Effector memory CD8-positive, alpha-beta T cell (primary cell): ENCODE measurements around the gene COL21A1.

Experiments
- ATAC-seq: fragments of 150-1000 bp; cut with Tn5 transposase; replicated peaks from 2 replicates; pipeline ENCODE4 v1.10.0; 2021; ENCODE audit warnings: mild to moderate bottlenecking, moderate library complexity
- DNase-seq, 3 experiments: peaks; one replicate each; pipeline ENCODE4 v3.0.0; 2021
- H3K27ac Mint-ChIP-seq, 2 donors: one replicate each; pipeline ENCODE4 v1.8.0; 2022; ENCODE audit warnings: mild to moderate bottlenecking in 2 of 2, mixed read lengths in 2 of 2, moderate library complexity in 2 of 2
- H3K27me3 Mint-ChIP-seq, 2 donors: one replicate each; pipeline ENCODE4 v1.8.0; 2022; ENCODE audit warnings: mixed read lengths in 2 of 2
- H3K36me3 Mint-ChIP-seq: one replicate; pipeline ENCODE4 v1.8.0; 2022; ENCODE audit warnings: mild to moderate bottlenecking, moderate library complexity, mixed read lengths; ENCODE audit not compliant: insufficient read depth
- H3K4me1 Mint-ChIP-seq, 2 donors: one replicate each; pipeline ENCODE4 v1.8.0; 2022; ENCODE audit warnings: low read depth in 2 of 2, mixed read lengths in 2 of 2
- H3K4me3 Mint-ChIP-seq, 2 donors: one replicate each; pipeline ENCODE4 v1.8.0; 2022; ENCODE audit warnings: mild to moderate bottlenecking in 2 of 2, mixed read lengths in 2 of 2, moderate library complexity in 2 of 2
- H3K9me3 Mint-ChIP-seq, 2 donors: one replicate each; pipeline ENCODE4 v1.8.0; 2022; ENCODE audit warnings: mixed read lengths in 2 of 2

Gene COL21A1

GRCh38 chr6:56151609-56152224 is 95.7 kb downstream of the COL21A1 start:
- Mint-ChIP-seq H3K4me1 (no peaks in the 10 kb centered on the region), H3K9me3 (peaks cover 11 to 40% of the 10 kb centered on the region in 2 donors), H3K27me3 (no peaks in the 10 kb centered on the region), H3K27ac (no peak overlapping the region), H3K36me3 (no peaks in the 10 kb centered on the region), H3K4me3 (no peak overlapping the region)
- DNase-seq (no peak), ATAC-seq (no peak)

DNA sequence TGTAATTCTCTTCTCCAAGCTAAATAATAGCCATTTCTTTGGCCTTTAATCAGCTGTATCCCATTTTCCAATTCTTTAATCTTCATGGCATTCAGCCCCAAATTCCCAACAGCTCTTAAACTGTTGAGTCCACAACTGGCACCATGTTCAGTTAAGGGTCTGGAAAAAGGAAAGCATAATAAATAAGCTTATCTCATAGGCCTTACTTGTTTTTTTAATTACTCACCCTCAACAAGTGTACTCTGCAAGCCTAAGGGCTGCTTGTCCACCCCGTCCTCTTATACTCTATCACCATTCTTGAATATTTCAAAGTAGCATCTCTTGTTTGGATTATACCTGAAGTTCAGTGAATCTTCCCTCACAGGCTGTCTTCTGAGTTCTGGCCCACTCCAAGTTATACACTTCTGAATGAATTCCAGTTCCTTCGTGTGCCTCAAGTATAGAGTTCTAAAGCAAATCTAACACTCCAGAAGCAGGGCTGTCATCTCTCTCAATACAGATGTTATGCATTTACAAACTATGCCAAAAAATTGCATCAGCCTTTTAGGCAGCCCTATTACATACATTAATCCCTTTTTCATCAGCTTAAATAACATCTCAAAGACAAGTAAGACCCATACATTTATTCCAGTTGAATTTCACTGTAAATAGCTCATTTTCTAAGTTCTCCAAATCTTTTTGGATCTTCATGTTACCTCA is 98.7 kb downstream of the COL21A1 start:
- no peak overlapping the region for H3K4me3 Mint-ChIP-seq
- H3K27me3 Mint-ChIP-seq = no peaks in the 10 kb centered on the region
- no peaks in the 10 kb centered on the region for H3K36me3 Mint-ChIP-seq
- H3K27ac Mint-ChIP-seq = no peak overlapping the region
- H3K4me1 Mint-ChIP-seq = no peaks in the 10 kb centered on the region
- ATAC-seq = no peak
- DNase-seq = no peak
- peaks cover 6 to 33% of the 10 kb centered on the region in 2 donors for H3K9me3 Mint-ChIP-seq

DNA sequence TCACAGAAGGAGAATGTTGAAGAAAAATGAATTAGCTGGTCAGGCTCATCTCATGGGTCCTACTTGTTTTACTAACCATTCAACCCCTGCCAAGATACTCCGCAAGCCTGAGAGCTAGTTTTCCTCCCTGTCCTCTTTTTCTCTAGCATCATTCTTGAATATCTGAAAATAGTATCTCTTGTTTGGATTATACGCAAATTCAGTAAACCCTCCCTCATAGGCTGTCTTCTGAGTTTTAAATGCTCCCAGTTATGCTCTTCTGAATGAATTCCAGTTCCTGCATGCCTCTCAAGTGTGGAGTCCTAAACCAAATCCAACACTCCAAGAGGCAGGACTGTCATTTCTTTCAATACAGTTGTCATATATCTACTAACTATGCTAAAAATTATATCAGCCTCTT is 99.6 kb downstream of the COL21A1 start:
- DNase-seq = no peak
- H3K27ac Mint-ChIP-seq = no peak overlapping the region
- ATAC-seq = no peak

GRCh38 chr6:56146086-56146485 is 101.3 kb downstream of the COL21A1 start:
- H3K36me3 Mint-ChIP-seq = no peaks in the 10 kb centered on the region
- no peak overlapping the region for H3K4me3 Mint-ChIP-seq
- H3K9me3 Mint-ChIP-seq = peaks cover 9 to 32% of the 10 kb centered on the region in 2 donors
- DNase-seq (no peak), ATAC-seq (no peak)
- no peaks in the 10 kb centered on the region for H3K4me1 Mint-ChIP-seq
- no peaks in the 10 kb centered on the region for H3K27me3 Mint-ChIP-seq
- no peak overlapping the region for H3K27ac Mint-ChIP-seq

More for the DNA sequence above, 99.6 kb downstream of the COL21A1 start:
- Mint-ChIP-seq H3K4me1 (no peaks in the 10 kb centered on the region), H3K36me3 (no peaks in the 10 kb centered on the region), H3K4me3 (no peak overlapping the region), H3K9me3 (peaks cover 9 to 32% of the 10 kb centered on the region in 2 donors), H3K27me3 (no peaks in the 10 kb centered on the region)

- H3K27me3 Mint-ChIP-seq = no peaks in the 10 kb centered on the region
- H3K27ac Mint-ChIP-seq = no peak overlapping the region
- peaks cover 9 to 32% of the 10 kb centered on the region in 2 donors for H3K9me3 Mint-ChIP-seq
- H3K36me3 Mint-ChIP-seq = no peaks in the 10 kb centered on the region
- DNase-seq (no peak), ATAC-seq (no peak)
- H3K4me1 Mint-ChIP-seq = no peaks in the 10 kb centered on the region
- H3K4me3 Mint-ChIP-seq = no peak overlapping the region
Observed at GRCh38 chr6:56145616-56146015, 101.8 kb downstream of the COL21A1 start.

DNA sequence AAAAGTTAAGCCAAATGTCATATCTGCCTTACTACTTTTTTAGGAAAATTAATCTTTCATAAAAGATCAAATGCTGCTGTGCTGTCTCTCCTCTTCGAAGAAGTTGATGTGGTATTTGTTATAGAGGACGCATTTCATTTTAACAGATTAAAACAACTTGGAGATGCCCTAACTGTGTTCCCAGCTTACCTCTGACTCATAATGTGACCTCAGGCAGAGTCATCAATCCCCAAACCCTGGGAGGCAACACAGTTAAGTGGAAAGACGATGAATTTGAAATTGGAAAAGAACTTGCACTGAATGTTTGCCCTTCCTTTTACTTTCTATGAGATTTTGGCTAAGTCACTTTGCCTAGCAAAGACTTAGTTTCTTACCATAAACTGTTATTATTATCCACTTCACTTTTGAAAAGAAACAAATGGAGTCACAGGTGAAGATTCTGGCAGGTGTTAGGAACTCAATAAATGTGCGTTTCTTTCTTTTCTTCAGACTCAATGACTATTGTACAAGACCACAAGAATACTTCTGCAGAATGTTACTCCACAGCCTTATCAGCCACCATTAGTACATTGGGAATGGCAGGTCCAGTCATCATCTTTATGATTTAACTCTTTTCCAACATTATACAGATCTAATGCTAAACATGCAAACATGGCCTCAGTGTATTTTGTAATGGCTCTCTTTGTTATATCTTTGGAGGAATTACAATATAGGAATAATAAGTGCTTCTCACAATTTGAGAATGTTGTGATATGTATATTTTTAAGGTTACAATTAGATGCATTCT is 102.6 kb downstream of the COL21A1 start:
- Mint-ChIP-seq H3K27me3 (no peaks in the 10 kb centered on the region), H3K27ac (no peak overlapping the region), H3K9me3 (peaks cover 9 to 27% of the 10 kb centered on the region in 2 donors), H3K4me3 (no peak overlapping the region), H3K36me3 (no peaks in the 10 kb centered on the region), H3K4me1 (no peaks in the 10 kb centered on the region)
- DNase-seq (no peak), ATAC-seq (no peak)

DNA sequence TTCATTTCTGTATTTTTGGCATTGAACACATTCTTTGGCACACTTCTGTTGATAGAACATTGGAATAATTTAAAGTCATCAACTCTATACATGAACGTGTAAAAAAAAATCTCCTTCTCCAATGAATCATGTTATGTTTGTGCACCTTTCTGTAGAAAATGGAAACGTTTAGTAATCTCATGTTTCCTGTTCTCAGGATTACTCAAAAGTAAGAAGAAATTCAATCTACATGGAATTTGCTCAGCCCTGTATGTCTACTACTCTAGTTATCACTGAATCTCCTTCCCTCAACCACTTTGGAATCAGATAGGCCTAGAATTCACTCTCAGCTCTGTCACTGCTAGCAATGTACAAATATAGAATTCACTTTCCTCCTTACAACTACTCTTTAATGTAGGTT is 103.6 kb downstream of the COL21A1 start:
- ATAC-seq (no peak), DNase-seq (no peak)
- Mint-ChIP-seq H3K36me3 (no peaks in the 10 kb centered on the region), H3K27ac (no peak overlapping the region), H3K4me1 (no peaks in the 10 kb centered on the region), H3K9me3 (peaks cover 8 to 24% of the 10 kb centered on the region in 2 donors), H3K4me3 (no peak overlapping the region), H3K27me3 (no peaks in the 10 kb centered on the region)

GRCh38 chr6:56140090-56140489 is 107.3 kb downstream of the COL21A1 start:
- no peaks in the 10 kb centered on the region for H3K4me1 Mint-ChIP-seq
- peaks cover 13 to 20% of the 10 kb centered on the region in 2 donors for H3K9me3 Mint-ChIP-seq
- H3K27me3 Mint-ChIP-seq = no peaks in the 10 kb centered on the region
- H3K36me3 Mint-ChIP-seq = no peaks in the 10 kb centered on the region
- no peak for DNase-seq
- no peak overlapping the region for H3K4me3 Mint-ChIP-seq
- ATAC-seq = no peak
- no peak overlapping the region for H3K27ac Mint-ChIP-seq

- H3K9me3 Mint-ChIP-seq = peaks cover 11 to 14% of the 10 kb centered on the region in 2 donors
- no peaks in the 10 kb centered on the region for H3K36me3 Mint-ChIP-seq
- H3K4me3 Mint-ChIP-seq = no peak overlapping the region
- H3K27ac Mint-ChIP-seq = no peak overlapping the region
- no peak for DNase-seq
- H3K4me1 Mint-ChIP-seq = no peaks in the 10 kb centered on the region
- H3K27me3 Mint-ChIP-seq = no peaks in the 10 kb centered on the region
- no peak for ATAC-seq
Observed at GRCh38 chr6:56115715-56116114, 131.7 kb downstream of the COL21A1 start.

GRCh38 chr6:56109149-56109548 is 138.2 kb downstream of the COL21A1 start:
- Mint-ChIP-seq H3K4me3 (no peak overlapping the region), H3K9me3 (peaks cover 1 to 18% of the 10 kb centered on the region in 2 donors), H3K27ac (no peak overlapping the region), H3K27me3 (no peaks in the 10 kb centered on the region), H3K36me3 (no peaks in the 10 kb centered on the region), H3K4me1 (no peaks in the 10 kb centered on the region)
- DNase-seq (no peak), ATAC-seq (no peak)

DNA sequence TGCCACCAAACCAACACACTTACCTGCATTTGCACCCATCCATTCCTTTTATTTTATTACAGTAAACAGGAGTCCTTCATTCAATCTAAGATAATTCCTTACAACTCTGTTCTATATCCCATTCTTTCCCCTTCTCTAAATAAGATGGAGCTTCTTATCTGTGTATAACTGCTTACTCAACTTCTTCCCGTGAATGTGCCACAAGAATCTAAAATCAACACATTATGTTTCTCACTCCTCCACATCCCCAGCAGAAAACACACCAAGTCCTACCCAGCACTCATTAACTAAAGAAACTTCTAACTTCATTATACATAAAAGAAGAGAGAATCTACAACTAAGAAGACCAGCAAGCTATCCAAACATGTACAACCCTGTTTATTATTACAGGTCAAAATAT is 141.1 kb downstream of the COL21A1 start:
- ATAC-seq = no peak
- no peak overlapping the region for H3K27ac Mint-ChIP-seq
- no peak overlapping the region for H3K4me3 Mint-ChIP-seq
- no peak for DNase-seq
- H3K27me3 Mint-ChIP-seq = no peaks in the 10 kb centered on the region
- H3K9me3 Mint-ChIP-seq = peaks cover 1 to 18% of the 10 kb centered on the region in 2 donors
- H3K36me3 Mint-ChIP-seq = no peaks in the 10 kb centered on the region
- H3K4me1 Mint-ChIP-seq = no peaks in the 10 kb centered on the region

- Mint-ChIP-seq H3K27me3 (no peaks in the 10 kb centered on the region), H3K27ac (no peak overlapping the region), H3K4me3 (no peak overlapping the region), H3K9me3 (peaks cover 4 to 25% of the 10 kb centered on the region in 2 donors), H3K36me3 (no peaks in the 10 kb centered on the region), H3K4me1 (no peaks in the 10 kb centered on the region)
- DNase-seq = no peak
- no peak for ATAC-seq
Observed at GRCh38 chr6:56104591-56104990, 142.8 kb downstream of the COL21A1 start.

- Mint-ChIP-seq H3K4me3 (no peak overlapping the region), H3K9me3 (peaks cover 6 to 22% of the 10 kb centered on the region in 2 donors), H3K36me3 (no peaks in the 10 kb centered on the region), H3K27me3 (no peaks in the 10 kb centered on the region), H3K4me1 (no peaks in the 10 kb centered on the region), H3K27ac (no peak overlapping the region)
- ATAC-seq (no peak), DNase-seq (no peak)
Observed at GRCh38 chr6:56102216-56102615, 145.2 kb downstream of the COL21A1 start.

DNA sequence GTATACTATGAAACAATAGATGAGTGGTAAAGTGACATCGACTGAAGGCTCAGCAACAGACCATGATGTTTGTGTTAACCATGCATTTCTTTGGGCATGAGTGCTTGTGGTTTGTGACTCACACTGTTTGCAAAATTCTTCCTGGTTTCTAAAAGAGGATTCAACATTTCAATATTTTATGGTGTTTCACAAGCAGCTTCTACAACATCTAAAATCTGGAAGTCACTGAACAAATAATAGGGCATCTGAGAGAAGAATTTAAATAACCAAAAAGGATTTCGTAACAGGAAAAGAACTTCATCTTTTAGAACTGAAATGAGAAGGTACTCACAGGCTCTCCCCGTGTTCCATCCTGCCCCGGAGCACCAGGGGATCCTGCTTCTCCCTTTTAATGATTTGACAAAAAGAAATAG is 146.2 kb downstream of the COL21A1 start:
- Mint-ChIP-seq H3K27me3 (no peaks in the 10 kb centered on the region), H3K27ac (no peak overlapping the region), H3K36me3 (no peaks in the 10 kb centered on the region), H3K9me3 (peaks cover 6 to 18% of the 10 kb centered on the region in 2 donors), H3K4me1 (no peaks in the 10 kb centered on the region), H3K4me3 (no peak overlapping the region)
- DNase-seq (no peak), ATAC-seq (no peak)
